HCT116 (cell line): Measurements from ENCODE around the gene AACS.
"Not testable (repeated sequence)": the region's sequence is repeated elsewhere in the genome, so short reads cannot be mapped to it uniquely, and the experiment has no call there.

Source experiments
- CEBPB ChIP-seq: IDR thresholded peaks from 2 replicates; pipeline ENCODE4 v1.6.1; 2012; ENCODE audit warnings: low read depth
- EZH2 ChIP-seq: fragments of 200-600 bp; sonication (generic); IDR thresholded peaks from 2 replicates; pipeline ENCODE4 v1.6.1; 2017; ENCODE audit warnings: antibody characterized with exemption, mixed run types
- FOSL1 ChIP-seq: IDR thresholded peaks from 2 replicates; pipeline ENCODE4 v1.6.1; 2012; ENCODE audit warnings: low read depth
- JUND ChIP-seq: IDR thresholded peaks from 2 replicates; pipeline ENCODE4 v1.6.1; 2012
- POLR2A ChIP-seq: IDR thresholded peaks from 2 replicates; pipeline ENCODE4 v1.7.0; 2011; ENCODE audit warnings: borderline replicate concordance; ENCODE audit not compliant: insufficient read depth, insufficient read length; ENCODE audit errors: extremely low read depth
- POLR2AphosphoS5 ChIP-seq: IDR thresholded peaks from 2 replicates; pipeline ENCODE4 v1.6.1; 2011; ENCODE audit warnings: mild to moderate bottlenecking, low read depth, low read length, moderate library complexity
- RAD21 ChIP-seq: IDR thresholded peaks from 2 replicates; pipeline ENCODE4 v1.6.1; 2012; ENCODE audit warnings: low read depth, mild to moderate bottlenecking
- SIN3A ChIP-seq: IDR thresholded peaks from 2 replicates; pipeline ENCODE4 v1.6.1; 2012; ENCODE audit warnings: low read depth
- SP1 ChIP-seq: IDR thresholded peaks from 2 replicates; pipeline ENCODE4 v1.6.1; 2012; ENCODE audit warnings: low read depth
- YY1 ChIP-seq: IDR thresholded peaks from 2 replicates; pipeline ENCODE4 v1.6.1; 2011; ENCODE audit warnings: low read length, low read depth, moderate library complexity, mild to moderate bottlenecking; ENCODE audit not compliant: insufficient replicate concordance; ENCODE audit errors: extremely low read depth
- ZNF274 ChIP-seq: fragments of 200-500 bp; sonication (Bioruptor generic); IDR thresholded peaks from 2 replicates; pipeline ENCODE4 v1.6.1; 2014; ENCODE audit warnings: mild to moderate bottlenecking, low read depth, low read length, inconsistent platforms
- TF ChIP-seq, protein P1 (sequence below), 3 experiments: fragments of 200-600 bp in 1 of 3; sonication (generic) in 1 of 3; IDR thresholded peaks in 2 of 3; conservative IDR thresholded peaks in 1 of 3; 2 replicates each; pipeline ENCODE4 v1.5.1; 2012 to 2017; ENCODE audit warnings: low read depth in 2 of 3, low read length in 2 of 3, antibody characterized with exemption in 1 of 3, borderline replicate concordance in 1 of 3, control low read depth in 1 of 3, mild to moderate bottlenecking in 1 of 3, mixed read lengths in 1 of 3, mixed run types in 1 of 3, moderate library complexity in 1 of 3; ENCODE audit not compliant: insufficient read depth in 1 of 3
- TF ChIP-seq, protein P2 (sequence below): IDR thresholded peaks from 2 replicates; pipeline ENCODE4 v1.6.1; 2012; ENCODE audit warnings: low read depth
- TF ChIP-seq, protein P3 (sequence below): IDR thresholded peaks from 2 replicates; pipeline ENCODE4 v1.6.1; 2012

DNA sequence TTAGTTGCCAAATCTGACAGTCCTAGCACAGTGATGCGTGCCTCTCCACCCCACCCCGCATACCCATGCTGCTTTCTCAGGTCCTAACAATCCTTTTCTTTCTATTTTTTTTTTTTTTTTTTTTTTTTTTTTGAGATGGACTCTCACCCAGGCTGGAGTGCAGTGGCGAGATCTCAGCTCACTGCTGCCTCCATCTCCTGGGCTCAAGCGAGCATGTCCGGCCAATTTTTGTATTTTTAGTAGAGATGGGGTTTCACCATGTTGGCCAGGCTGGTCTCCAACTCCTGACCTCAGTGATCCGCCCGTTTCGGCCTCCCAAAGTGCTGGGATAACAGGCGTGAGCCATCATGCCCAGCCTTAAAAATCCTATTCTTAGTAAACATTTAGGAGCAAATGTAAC is 33.8 kb upstream of the AACS start:
- TF ChIP-seq, protein P1, sequence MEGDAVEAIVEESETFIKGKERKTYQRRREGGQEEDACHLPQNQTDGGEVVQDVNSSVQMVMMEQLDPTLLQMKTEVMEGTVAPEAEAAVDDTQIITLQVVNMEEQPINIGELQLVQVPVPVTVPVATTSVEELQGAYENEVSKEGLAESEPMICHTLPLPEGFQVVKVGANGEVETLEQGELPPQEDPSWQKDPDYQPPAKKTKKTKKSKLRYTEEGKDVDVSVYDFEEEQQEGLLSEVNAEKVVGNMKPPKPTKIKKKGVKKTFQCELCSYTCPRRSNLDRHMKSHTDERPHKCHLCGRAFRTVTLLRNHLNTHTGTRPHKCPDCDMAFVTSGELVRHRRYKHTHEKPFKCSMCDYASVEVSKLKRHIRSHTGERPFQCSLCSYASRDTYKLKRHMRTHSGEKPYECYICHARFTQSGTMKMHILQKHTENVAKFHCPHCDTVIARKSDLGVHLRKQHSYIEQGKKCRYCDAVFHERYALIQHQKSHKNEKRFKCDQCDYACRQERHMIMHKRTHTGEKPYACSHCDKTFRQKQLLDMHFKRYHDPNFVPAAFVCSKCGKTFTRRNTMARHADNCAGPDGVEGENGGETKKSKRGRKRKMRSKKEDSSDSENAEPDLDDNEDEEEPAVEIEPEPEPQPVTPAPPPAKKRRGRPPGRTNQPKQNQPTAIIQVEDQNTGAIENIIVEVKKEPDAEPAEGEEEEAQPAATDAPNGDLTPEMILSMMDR (IDR thresholded peaks at IDR 0.05 in 2 of 3, conservative IDR thresholded peaks at IDR 0.05 in 1 of 3; ENCODE audit: borderline replicate concordance in 1 of 3, insufficient read depth in 1 of 3, low read depth in 2 of 3, low read length in 2 of 3): not testable (repeated sequence)
- not testable (repeated sequence) for TF ChIP-seq FOSL1, POLR2A, POLR2AphosphoS5, ZNF274, EZH2, CEBPB, RAD21, JUND, YY1, SIN3A, SP1
- TF ChIP-seq, protein P2, sequence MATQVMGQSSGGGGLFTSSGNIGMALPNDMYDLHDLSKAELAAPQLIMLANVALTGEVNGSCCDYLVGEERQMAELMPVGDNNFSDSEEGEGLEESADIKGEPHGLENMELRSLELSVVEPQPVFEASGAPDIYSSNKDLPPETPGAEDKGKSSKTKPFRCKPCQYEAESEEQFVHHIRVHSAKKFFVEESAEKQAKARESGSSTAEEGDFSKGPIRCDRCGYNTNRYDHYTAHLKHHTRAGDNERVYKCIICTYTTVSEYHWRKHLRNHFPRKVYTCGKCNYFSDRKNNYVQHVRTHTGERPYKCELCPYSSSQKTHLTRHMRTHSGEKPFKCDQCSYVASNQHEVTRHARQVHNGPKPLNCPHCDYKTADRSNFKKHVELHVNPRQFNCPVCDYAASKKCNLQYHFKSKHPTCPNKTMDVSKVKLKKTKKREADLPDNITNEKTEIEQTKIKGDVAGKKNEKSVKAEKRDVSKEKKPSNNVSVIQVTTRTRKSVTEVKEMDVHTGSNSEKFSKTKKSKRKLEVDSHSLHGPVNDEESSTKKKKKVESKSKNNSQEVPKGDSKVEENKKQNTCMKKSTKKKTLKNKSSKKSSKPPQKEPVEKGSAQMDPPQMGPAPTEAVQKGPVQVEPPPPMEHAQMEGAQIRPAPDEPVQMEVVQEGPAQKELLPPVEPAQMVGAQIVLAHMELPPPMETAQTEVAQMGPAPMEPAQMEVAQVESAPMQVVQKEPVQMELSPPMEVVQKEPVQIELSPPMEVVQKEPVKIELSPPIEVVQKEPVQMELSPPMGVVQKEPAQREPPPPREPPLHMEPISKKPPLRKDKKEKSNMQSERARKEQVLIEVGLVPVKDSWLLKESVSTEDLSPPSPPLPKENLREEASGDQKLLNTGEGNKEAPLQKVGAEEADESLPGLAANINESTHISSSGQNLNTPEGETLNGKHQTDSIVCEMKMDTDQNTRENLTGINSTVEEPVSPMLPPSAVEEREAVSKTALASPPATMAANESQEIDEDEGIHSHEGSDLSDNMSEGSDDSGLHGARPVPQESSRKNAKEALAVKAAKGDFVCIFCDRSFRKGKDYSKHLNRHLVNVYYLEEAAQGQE: not testable (repeated sequence)
- TF ChIP-seq, protein P3, sequence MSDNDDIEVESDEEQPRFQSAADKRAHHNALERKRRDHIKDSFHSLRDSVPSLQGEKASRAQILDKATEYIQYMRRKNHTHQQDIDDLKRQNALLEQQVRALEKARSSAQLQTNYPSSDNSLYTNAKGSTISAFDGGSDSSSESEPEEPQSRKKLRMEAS: not testable (repeated sequence)
